SIG-M5 treated with dmso at 0.1 percent for 504 hours (cell line): ENCODE data around the gene DNMBP.
"Not testable (repeated sequence)": the region's sequence is repeated elsewhere in the genome, so short reads cannot be mapped to it uniquely, and the experiment has no call there.

Experiments used
- DNase-seq: peaks from one replicate; lab custom pipeline; 2025; ENCODE audit not compliant: unreplicated experiment; lab: John Stamatoyannopoulos, UW

Gene DNMBP

DNA sequence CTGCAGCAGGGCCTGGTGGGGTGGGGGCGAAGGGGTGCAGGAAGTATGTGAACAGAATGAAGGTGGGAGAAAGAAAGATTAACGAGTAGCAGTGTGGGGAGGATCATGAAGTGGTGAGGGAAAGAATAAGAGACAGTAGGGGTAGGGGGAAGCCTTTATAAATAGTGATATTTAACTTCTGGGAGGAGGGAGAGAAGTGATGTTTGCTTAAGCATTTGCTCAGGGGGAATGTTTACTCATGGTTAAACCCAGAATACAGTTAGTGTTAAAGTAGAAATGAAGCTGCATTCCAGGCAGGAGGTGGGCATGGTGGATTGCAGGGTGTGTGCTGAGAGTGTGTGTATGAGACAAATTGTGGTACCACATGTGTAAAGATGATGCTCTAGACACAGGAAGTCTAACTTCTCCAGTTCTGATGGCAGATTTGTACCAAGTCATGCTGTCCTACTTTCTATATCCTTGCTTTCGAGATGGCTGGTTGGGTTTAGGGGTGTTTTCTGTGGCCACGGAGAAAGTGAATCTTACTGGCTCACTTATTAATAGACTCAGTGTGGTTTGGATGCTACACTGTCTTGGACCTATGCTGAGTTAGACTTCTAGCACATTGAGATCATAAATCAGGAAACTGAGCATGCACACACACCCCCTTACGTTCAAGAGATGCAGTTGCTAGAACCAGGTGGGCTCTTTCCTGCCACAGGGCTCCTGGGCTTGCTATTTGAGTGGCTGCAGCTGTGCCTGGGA, 10.6 kb upstream of the DNMBP start:
- DNase-seq = no peak

DNA sequence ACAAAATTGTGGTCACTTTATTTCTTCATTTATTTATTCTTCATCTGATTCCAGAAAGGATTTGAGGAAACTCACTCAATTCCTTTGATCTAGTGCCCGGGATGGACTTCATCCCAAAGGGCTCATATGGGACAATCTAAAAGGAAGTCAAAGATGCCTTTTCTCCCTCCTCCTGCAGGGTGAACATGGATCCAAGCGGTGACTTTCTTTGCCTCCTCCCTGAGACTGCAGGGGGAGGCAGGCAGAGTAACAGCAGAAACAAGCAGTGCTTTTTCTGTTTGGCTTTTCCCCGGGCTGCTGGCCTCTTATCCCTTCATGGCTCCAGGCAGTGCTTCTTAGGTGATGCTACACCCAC, 10.0 kb upstream of the DNMBP start:
- DNase-seq = no peak

DNA sequence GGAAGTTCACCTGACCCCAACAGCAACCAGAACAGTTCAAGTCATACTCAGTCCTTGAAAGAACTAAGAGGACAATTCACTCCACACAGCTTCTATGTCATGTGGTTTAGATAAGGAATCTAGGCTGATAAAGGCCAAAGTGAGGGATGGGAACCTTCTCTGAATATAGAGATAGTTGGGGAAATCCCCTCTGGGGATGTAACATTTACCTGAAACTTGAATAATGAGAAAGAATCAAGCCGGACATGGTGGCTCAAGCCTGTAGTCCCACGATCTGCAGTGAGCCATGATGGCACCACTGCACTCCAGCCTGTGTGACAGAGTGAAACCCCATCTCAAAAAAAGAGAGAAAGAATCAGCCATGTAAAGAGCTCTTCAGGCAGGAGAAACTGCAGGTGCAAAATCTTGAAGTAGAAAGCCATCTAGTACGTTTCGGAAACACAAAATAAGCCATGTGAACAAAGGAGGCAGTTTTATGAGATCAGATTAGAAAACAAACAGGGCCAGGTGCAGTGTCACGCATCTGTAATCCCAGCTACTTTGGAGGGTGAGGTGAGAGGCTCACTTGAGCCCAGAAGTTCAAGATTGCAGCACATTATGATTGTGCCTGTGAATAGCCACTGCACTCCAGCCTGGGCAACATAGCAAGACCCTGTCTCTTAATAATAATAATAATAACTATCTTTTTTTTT, 4.5 kb upstream of the DNMBP start:
- no peak for DNase-seq

DNA sequence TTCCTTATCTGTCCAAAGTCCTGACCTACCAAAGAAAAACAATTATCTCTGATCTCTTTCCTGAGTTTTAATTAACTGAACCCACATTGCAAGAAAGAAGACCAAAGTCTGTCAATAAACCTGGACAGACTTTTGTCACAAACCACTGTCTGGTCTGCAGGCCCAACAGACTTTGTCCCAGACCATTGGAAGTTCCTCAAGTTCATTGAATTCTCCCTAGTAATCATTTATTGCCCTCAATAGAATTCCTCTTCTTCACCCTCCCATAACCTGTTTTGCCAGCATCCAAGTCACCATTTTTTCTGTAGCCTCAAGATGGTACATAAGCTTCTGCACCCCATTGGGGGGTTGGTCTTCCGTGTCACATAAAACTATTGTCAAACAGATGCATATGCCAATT, 3.9 kb upstream of the DNMBP start:
- no peak for DNase-seq

DNA sequence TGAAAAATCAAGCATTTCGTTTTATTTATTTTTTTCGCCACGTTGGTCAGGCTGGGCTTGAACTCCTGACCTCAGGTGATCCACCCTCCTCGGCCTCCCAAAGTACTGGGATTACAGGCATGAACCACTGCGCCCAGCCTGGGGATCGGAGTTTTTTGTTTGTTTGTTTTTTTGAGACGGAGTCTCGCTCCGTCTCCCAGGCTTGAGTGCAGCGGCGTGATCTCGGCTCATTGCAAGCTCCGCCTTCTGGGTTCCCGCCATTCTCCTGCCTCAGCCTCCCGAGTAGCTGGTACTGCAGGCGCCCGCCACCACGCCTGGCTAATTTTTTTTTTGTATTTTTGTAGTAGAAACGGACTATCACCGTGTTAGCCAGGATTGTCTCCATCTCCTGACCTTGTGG, 2.2 kb upstream of the DNMBP start:
- DNase-seq = not testable (repeated sequence)

DNA sequence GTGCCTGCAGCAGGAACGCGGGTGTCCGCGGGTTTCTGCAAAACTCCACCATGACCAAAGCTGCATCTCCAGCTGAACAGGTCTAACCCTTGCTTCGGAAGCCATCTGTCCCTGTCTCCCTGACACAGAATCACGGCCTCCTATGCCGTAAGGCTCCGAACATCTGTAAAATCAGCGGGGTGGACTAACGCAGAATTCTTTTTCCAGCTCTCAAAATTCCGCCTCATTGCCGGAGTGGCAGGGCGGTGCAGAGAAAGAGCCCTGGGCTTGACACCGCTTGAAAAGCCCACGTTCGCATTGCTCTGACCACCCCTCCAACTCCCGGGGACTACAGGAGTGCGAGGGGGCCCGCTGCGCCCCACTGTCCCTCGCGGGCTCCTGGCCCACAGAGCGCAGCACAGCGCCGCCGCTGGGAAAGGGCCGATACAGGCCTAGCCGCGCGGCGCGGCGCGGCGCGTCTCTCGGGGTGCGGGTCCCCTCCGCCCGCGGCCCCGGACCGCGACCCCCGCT, 409 bp downstream of the DNMBP start:
- DNase-seq = peak; percentile 36

DNA sequence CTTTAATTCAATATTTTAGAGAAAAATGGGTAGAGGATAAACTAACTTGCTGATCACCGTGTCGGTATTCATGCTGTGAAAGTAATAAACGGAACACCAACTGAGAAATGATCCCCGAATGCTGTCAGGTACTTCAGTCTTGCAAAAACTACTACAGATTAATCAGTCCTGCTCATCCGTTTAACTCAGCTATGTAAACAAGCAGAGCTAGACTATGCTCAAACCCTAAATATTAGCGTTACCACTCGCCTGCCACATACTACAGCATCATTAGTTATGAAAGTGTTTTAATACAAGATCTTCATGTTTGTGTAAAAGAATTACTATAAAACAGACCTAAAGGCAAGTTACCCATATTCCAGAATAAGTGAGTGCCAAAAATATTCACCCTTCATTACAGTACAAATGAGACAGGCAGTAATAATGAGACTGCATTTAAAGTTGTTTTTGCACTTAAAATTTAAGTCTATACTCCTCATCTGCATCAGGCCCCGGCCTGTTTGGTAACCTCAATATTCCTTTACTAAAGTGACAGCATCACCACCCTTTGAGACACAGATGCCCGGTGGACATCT, 952 bp downstream of the DNMBP start:
- DNase-seq = no peak

DNA sequence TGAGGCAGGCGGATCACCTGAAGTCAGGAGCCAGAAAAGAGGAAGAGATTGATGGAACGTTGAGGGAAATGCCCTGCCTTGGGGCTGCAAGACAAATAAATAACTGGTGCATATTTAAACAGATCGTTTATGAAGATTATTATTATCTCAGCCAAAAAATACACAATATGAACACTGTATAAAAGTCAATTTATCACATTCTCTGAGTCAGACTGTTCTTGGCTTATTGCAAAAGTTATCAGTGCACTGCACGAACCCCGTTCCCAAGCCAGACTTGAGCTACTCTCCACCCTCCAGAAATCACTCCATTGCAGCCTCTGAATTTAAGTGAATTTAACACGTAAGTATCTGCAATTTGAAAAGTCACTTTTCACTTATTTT, 1.6 kb downstream of the DNMBP start:
- no peak for DNase-seq

DNA sequence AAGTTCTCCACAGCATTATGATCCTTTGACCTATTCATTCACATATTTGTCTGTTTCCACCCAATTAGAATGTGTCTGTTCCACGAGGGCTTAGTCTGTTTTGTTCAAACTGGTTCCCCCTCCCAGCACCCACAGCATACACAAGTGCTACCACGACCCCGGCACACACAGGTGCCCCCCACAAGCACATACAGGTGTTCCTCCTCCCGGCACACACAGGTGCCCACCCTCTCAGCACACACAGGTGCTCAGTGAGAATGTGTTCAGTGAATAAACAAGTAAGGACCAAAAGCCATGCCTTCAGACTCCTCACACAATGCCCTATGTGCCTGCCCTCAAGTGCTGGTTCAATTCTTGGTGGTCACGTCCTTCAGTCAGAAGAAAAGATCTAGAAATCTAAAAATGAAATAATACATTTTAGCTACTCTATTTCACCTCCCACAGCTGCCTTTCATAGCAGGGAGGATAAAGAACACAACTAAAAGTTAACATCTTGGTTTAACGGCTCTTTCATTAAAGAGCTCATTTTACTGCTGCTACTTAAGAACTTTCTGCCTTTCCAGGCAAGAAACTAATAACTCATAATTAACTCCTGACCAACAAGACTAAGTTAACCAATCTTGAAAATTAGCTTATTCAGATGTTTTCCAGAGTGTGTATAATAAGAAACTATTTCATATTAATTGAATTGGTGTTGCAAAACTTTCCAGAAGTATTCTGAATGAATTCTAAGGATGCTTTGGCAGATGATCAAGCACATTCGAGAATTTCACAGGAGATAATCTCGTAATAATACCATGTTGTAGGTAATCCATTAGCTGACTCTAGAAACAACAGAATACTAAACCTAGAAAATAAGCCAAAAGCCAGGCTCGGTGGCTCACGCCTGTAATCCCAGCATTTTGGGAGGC, 2.3 kb downstream of the DNMBP start:
- DNase-seq = no peak

DNA sequence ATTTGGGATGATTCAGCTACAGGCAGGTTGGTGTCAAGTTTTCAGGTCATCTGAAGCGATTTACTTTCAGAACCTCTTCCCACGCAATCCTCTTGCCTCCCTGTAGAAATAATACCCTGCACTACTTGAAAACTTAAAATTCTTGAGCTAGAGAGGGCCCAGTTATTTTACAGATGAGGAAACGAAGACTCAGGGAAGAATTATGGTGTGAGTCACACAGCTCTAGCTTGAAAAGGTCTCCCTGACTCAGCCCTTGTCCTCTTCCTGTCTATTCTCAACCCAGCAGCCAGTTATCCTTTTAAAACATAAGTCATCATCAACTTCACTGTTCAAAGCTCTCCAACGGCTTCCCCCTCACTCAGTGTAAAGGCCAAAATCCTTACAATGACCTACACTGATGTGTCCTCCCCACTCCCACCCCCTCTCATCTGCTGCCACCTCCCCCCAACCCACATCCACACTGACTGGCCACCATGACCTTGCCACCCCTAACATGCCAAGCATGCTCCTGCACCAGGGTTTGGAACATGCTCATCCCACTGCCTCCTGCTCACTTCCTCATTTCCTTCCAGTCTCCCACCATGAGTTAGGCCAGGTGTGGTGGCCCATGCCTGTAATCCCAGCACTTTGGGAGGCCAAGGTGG, 3.4 kb downstream of the DNMBP start:
- peak; percentile 75 for DNase-seq

DNA sequence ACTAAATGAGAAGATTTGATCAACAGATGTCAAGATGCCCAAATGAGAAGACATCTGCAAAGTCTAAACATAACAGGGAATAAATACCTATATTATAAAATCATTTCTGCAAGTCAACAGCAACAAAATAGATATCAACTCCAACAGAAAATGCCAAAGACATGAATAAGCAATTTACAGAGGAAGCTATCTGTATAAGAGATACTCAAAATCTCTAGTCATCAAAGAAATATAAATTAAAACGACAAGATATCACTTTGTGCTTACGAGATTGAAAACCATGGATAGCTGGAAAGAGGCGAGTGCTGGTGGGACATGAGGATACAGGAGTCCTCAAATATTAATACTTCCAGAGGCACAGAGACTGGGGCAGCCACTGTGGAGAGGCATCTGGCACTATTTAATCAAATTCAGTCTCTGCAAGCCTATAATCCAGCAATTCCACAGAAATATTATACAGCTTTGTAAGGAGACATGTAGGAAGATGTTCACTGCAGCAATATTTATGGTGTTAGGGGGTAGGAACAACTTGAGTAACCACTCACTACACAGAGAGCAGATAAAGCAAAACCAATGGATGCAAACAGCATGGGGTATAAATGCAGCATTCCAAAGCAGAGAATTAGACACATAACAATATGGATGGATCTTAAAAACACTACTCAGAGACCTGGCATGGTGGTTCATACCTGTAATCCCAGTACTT, 4.8 kb downstream of the DNMBP start:
- DNase-seq = no peak

DNA sequence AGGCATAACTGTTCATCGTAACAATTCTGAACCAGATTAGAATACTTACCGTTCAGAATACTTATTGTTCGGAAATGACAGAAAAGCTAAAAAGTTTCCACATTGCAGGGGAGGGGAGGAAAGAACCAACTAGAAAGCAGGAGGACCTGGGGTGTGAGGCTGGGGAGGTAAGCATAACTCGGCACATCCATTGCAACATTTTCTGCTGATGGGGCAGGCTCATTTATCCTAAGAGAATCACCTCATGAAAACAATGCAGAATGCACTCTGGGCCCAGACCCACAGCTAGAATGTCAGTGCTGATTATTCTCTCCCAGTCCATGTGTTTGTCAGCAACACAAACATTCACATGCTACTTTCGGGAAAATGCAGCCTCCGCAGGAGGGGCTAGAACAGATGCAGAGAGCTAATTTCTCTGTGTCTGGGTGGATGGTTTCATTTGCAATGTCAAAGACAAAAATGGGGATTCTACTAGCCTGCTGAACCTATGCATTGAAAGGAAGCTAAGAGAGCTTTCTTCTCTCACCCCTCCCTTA, 9.6 kb downstream of the DNMBP start:
- no peak for DNase-seq

DNA sequence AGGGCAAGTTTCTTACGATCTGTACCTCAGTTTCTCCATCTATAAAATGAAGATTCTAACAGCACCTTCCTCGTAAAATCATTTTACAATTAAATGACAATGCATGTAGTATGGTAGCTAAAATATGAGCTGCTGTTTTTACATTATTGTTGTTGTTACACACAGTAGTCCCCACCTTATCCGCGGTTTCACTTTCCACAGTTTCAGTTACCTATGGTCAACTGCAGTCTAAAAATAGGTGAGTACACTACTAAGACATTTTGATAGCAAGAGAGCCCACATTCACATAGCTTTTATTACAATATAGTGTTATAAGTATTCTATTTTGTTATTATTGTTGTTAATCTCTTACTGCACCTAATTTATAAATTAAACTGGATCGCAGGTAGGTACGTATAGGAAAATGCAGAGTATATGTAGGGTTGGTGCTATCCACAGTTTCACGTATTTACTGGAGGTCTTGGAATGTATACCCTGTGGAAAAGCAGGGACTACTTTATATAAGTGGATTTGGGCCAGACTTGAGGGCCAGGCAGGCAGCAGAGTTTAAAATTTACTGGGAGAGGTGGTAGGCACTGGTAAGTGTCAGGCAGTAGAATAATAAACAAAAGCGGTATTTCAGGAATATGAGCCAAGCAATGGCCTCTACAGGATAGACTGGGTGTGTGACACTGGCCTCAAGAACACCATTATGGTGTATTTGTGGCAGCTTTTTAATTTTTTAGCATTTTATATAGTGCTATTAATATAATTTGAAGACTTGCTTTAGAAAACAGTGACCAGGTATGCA, 10.2 kb downstream of the DNMBP start:
- DNase-seq = no peak

DNA sequence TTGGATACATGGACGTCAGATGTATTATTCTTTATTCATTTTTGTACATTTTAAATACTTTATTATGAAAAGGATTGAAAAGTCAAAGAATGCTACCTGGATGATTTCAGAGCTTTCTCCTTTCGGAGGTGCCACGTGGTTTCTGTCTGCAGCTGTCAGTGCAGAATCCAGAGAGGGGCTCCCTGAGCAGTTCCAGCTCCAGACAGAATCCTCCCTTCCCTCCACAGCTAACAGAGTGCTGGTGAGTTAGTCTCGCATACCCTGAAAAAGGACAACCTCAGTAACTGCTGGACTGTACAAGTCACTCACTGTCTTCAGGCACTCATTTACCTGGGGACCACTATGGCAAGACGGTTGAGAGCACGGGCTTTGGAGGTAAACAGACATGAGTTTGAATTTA, 10.9 kb downstream of the DNMBP start:
- no peak for DNase-seq

DNA sequence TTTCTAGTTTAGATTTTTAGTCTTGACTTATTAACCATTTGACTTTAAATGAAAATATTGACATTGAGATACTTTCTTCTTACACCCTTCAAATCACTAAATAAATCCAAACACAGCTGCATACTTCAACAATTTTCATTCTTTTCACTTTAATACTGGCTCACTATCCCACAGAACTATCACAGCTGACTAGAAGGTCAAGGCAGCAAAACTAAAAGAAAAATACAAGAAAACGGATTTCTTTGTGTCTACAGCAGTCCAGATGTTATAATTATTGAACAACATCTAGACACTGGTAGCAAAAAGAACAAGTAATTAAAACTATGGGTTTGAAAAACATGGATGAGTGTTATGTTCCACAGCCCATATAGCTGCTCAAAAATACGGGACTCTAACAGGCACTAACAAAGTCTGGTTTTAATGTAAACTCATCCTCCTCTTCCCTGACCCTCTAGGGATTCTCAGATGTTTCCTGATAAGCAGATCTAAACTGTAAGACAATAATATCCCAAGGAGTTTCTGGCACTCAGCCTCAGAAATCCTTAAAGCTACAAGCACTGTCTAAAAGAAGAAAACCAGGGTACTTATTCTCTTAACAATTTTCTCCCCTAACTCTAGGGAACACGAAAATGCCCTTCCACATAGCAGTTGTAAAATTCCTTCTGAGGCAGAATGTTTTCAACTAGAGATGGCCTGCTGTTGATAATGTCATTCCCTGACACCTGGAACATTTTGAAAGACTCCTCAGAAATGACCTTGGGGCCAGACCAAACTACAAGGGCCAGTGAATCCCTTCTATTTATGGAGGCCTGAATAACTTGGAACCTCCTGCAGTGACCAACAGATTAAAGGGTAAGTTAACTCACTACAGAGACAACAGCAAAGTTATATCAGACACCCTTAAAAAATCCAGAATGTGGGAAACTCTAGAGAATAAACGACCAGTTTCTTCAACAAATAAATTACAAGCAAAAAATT, 12.8 kb downstream of the DNMBP start:
- DNase-seq = no peak

DNA sequence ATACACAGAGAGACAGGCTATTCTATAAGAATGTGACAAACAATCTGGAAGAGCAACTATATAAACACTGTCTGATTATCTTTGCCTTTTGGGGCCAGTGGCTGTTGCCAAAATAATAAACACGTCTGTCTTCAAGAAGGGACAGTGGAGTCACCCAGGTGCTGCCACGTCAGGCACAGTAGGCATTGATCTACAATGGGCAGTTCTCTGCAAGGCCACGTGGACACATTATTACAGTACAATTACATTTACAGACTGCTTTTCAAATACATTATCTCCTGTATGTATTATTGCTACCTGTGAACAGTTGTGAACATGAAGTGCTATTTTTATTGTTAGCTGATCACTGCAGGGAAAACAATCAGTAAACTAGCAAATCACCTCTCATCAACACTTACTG, 14.0 kb downstream of the DNMBP start:
- DNase-seq = no peak

DNA sequence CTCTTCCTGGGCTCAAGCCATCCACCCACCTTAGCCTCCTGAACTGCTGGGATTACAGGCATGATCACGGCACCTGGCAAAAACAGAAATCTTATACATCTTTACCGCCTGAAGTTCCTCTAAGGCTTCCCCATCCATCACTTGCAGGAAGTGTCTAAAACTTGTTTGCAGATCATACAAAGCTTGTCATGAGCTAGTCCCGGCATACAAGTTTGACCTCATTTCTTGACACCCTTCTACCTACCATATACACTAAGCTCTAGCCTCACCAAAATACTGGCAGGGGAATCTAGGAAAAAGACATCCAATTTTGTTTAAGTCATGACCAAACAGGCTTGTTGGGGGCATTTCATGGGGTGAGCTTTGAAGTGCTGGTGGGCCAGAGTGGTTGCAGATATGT, 14.5 kb downstream of the DNMBP start:
- no peak for DNase-seq

DNA sequence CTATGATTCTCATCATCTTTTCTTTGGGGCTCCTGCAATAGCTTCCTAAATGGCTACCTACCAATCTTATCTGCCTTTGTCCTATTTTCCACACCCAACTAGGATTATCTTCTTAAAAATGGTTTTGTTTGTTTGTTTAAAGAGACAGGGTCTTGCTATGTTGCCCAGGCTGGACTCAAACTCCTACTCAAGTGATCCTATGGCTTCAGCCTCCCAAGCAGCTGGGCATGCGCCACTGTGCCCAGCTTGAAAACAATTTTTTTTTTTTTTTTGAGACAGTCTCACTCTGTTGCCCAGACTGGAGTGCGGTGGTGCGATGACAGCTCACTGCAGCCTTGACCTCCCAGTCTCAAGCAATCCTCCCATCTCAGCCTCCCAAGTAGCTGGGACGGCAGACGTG, 14.9 kb downstream of the DNMBP start:
- DNase-seq = no peak
